Muscle of leg (tissue), 11 donors: ENCODE data around the gene KRCC1. TPM values are rescaled to one million over a fixed set of nuclear protein-coding genes. Genes with fewer than 3 reads are reported as not detected.
"Not testable (repeated sequence)": the region's sequence is repeated elsewhere in the genome, so short reads cannot be mapped to it uniquely, and the experiment has no call there.

Experiments
- DNase-seq: peaks from one replicate; pipeline ENCODE4 v3.0.0; 2013
- H3K27ac ChIP-seq: one replicate; pipeline ENCODE4 v1.5.1; 2013; ENCODE audit warnings: mild to moderate bottlenecking, low read length, control low read depth
- H3K27me3 ChIP-seq: one replicate; pipeline ENCODE4 v1.6.1; 2013; ENCODE audit warnings: low read length; ENCODE audit not compliant: control insufficient read depth, insufficient read depth
- H3K36me3 ChIP-seq: one replicate; pipeline ENCODE4 v1.6.1; 2013; ENCODE audit warnings: low read length; ENCODE audit not compliant: control insufficient read depth, insufficient read depth
- H3K4me1 ChIP-seq: one replicate; pipeline ENCODE4 v1.6.1; 2013; ENCODE audit warnings: low read length; ENCODE audit not compliant: control insufficient read depth, insufficient read depth
- H3K4me3 ChIP-seq: one replicate; pipeline ENCODE4 v1.5.1; 2013; ENCODE audit warnings: low read length, control low read depth
- H3K9me3 ChIP-seq: replicated peaks from 2 replicates; pipeline ENCODE4 v1.6.1; 2013; ENCODE audit warnings: low read depth, low read length; ENCODE audit not compliant: control insufficient read depth
- WGBS: methylation state at CpG from one replicate; pipeline ENCODE4 v1.1.5; 2013; ENCODE audit warnings: missing lambda C conversion rate; ENCODE audit not compliant: insufficient coverage; 5-methylcytosine and 5-hydroxymethylcytosine counted together
- polyA plus RNA-seq, 8 donors: library from polyadenylated mRNA; unstranded; fragments of 120-200 nt; gene quantifications; one replicate each; pipeline versions ENCODE4 v1.2.1 to v1.2.3, GENCODE V29; 2013; ENCODE audit warnings: inconsistent platforms in 1 of 8, low replicate concordance in 1 of 8; ENCODE audit not compliant: insufficient read length in 8 of 8, insufficient read depth in 1 of 8
- total RNA-seq: library from RNA; stranded (reverse); fragments of 120-200 nt; gene quantifications from one replicate; pipeline ENCODE4 v1.2.4, GENCODE V29; 2013

Gene KRCC1
- total and polyA plus RNA-seq, 9 donors: 30.8 to 38.3 (median 35.6) TPM

GRCh38 chr2:88053296-88053695 lies 2.3 kb downstream of the KRCC1 start:
- WGBS: no CpG with 5 or more reads among the region's 1 CpG
- H3K4me3 ChIP-seq: no peak overlapping the region
- peaks cover 14% of the 10 kb centered on the region for H3K4me1 ChIP-seq
- no peaks in the 10 kb centered on the region for H3K27me3 ChIP-seq
- no peak overlapping the region for H3K27ac ChIP-seq
- DNase-seq: peak; percentile 86
- no peaks in the 10 kb centered on the region for H3K9me3 ChIP-seq
- H3K36me3 ChIP-seq: no peaks in the 10 kb centered on the region

- WGBS: 83% methylated on average over 1 of the region's 2 CpGs
- no peak overlapping the region for H3K4me3 ChIP-seq
- no peaks in the 10 kb centered on the region for H3K27me3 ChIP-seq
- DNase-seq: no peak
- H3K4me1 ChIP-seq: peaks cover 14% of the 10 kb centered on the region
- H3K36me3 ChIP-seq: no peaks in the 10 kb centered on the region
- H3K9me3 ChIP-seq: no peaks in the 10 kb centered on the region
- H3K27ac ChIP-seq: no peak overlapping the region
These were observed 3.8 kb downstream of the KRCC1 start for GRCh38 chr2:88051792-88052191.

DNA sequence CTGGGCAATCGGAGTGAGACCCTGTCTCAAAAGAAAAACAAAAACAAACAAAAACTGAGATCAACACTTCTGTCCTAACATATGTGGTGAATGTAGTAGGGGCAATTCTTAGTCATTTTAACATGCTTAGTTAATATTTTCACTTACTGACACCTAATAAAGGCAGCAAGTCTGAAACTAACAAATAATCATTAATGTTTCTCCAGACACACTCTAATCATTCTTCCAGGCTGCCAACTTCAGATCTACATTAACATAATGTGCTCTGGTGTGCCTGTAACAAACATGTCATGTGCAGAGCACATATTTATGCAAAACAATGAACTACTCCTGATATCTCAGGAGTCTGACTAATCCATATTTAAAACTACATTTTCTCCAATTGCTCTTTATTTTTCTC lies 6.0 kb downstream of the KRCC1 start:
- no peak overlapping the region for H3K4me3 ChIP-seq
- no CpG with 5 or more reads among the region's 1 CpG for WGBS
- no peak overlapping the region for H3K27ac ChIP-seq
- no peaks in the 10 kb centered on the region for H3K27me3 ChIP-seq
- peaks cover 7% of the 10 kb centered on the region for H3K4me1 ChIP-seq
- no peaks in the 10 kb centered on the region for H3K9me3 ChIP-seq
- no peak for DNase-seq
- no peaks in the 10 kb centered on the region for H3K36me3 ChIP-seq

DNA sequence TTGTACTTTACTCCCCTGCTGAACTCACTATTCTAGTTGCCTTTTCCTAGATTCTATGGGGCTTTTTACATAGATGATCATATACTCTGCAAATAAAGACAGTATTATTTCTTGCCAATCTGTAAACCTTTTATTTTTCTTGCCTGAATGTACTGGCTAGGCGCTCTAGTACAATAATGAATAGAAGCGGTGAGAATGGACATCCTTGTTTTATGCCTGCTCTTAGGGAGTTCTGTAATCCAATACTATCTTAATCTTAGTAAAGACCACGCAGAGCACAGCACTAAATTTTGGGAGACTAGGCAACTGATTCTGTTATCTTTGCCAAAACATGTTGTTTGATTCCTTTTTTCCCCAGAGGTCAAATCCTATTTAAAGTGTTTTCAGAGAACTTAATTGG lies 7.0 kb downstream of the KRCC1 start:
- WGBS: no CpG with 5 or more reads among the region's 3 CpGs
- no peaks in the 10 kb centered on the region for H3K4me1 ChIP-seq
- H3K4me3 ChIP-seq: no peak overlapping the region
- no peaks in the 10 kb centered on the region for H3K36me3 ChIP-seq
- H3K27me3 ChIP-seq: no peaks in the 10 kb centered on the region
- DNase-seq: no peak
- no peaks in the 10 kb centered on the region for H3K9me3 ChIP-seq
- no peak overlapping the region for H3K27ac ChIP-seq

DNA sequence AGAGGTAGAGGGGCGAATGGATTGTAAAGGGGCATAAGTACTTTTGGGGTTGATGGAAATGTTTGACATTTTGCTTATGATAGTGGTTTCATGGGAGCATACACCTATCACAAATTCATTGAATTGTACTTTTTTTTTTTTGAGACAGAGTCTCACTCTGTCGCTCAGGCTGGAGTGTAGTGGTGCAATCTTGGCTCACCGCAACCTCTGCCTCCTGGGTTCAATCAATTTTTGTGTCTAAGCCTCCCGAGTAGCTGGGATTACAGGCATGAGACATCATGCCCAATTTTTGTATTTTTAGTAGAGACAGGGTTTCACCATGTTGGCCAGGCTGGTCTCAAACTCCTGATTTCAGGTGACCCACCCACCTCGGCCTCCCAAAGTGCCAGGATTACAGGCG lies 10.0 kb downstream of the KRCC1 start:
- not testable (repeated sequence) for H3K9me3 ChIP-seq, H3K4me1 ChIP-seq, H3K4me3 ChIP-seq, H3K27me3 ChIP-seq, H3K36me3 ChIP-seq, DNase-seq, H3K27ac ChIP-seq
- no CpG with 5 or more reads among the region's 6 CpGs for WGBS

- Histone ChIP-seq H3K4me1 (no peaks in the 10 kb centered on the region), H3K27me3 (no peaks in the 10 kb centered on the region), H3K36me3 (no peaks in the 10 kb centered on the region), H3K27ac (no peak overlapping the region), H3K4me3 (no peak overlapping the region), H3K9me3 (no peaks in the 10 kb centered on the region)
- no CpG with 5 or more reads among the region's 5 CpGs for WGBS
- no peak for DNase-seq
These were observed 13.1 kb downstream of the KRCC1 start for GRCh38 chr2:88042476-88042875.

GRCh38 chr2:88038263-88039105 lies 17.1 kb downstream of the KRCC1 start:
- Histone ChIP-seq H3K27me3 (no peaks in the 10 kb centered on the region), H3K4me1 (no peaks in the 10 kb centered on the region), H3K4me3 (no peak overlapping the region), H3K9me3 (no peaks in the 10 kb centered on the region), H3K27ac (no peak overlapping the region), H3K36me3 (peaks cover 2% of the 10 kb centered on the region)
- WGBS: no CpG with 5 or more reads among the region's 4 CpGs
- no peak for DNase-seq

DNA sequence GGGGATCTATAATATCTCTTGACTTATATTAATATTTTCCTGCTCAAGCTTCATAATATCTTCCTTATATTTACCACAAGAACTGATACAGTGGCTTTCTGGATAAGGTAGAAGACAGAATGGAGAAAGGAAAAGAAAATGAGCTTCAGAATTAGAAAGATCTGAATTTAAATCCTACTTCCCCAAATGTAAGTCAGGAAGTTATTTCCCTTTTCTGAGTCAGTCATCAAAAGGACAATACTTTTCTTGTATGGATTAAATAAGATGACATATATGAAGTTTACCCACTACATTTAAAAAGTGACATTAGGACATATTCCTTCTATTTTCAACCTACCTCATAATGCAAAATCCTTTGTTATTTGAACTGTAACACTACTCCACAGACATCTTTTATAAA lies 19.0 kb downstream of the KRCC1 start:
- H3K27me3 ChIP-seq: no peaks in the 10 kb centered on the region
- no peak overlapping the region for H3K27ac ChIP-seq
- no peak overlapping the region for H3K4me3 ChIP-seq
- no peaks in the 10 kb centered on the region for H3K4me1 ChIP-seq
- H3K36me3 ChIP-seq: peaks cover 5% of the 10 kb centered on the region
- DNase-seq: no peak
- no peaks in the 10 kb centered on the region for H3K9me3 ChIP-seq

DNA sequence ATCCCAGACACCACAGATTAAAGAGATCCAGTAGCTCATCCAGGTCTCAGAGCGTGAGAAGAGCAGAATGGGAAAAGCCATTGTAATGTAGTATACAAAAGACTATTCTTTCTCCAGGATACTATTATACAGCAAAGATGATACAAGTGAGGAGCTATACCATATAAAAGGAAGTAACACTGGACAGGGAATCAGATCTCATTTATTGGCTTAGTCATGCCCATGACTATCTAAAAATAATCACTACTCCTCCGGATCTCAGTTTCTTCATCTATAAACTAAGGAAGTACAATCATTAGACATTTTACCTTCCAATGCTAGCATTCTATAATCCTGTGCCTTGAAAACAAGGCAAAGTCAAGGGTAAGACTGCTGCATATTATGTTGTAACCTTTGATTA lies 19.4 kb downstream of the KRCC1 start:
- no peak overlapping the region for H3K27ac ChIP-seq

GRCh38 chr2:88032070-88032702 lies 23.4 kb downstream of the KRCC1 start:
- Histone ChIP-seq H3K36me3 (peaks cover 16% of the 10 kb centered on the region), H3K4me1 (no peaks in the 10 kb centered on the region), H3K9me3 (no peaks in the 10 kb centered on the region), H3K27me3 (no peaks in the 10 kb centered on the region), H3K27ac (no peak overlapping the region), H3K4me3 (no peak overlapping the region)
- no CpG with 5 or more reads among the region's 7 CpGs for WGBS
- no peak for DNase-seq

More for the DNA sequence above, 19.4 kb downstream of the KRCC1 start:
- no peak for DNase-seq
- Histone ChIP-seq H3K36me3 (peaks cover 5% of the 10 kb centered on the region), H3K9me3 (no peaks in the 10 kb centered on the region), H3K4me3 (no peak overlapping the region), H3K4me1 (no peaks in the 10 kb centered on the region), H3K27me3 (no peaks in the 10 kb centered on the region)
- no CpG with 5 or more reads among the region's 2 CpGs for WGBS
